GM12891 (cell line): ENCODE measurements around the gene BCL2.

ENCODE experiments used
- POLR2A ChIP-seq: IDR thresholded peaks from 2 replicates; pipeline ENCODE4 v1.6.1; 2011; ENCODE audit warnings: low read depth, low read length, control low read depth
- POLR2AphosphoS5 ChIP-seq: IDR thresholded peaks from 2 replicates; pipeline ENCODE4 v1.6.1; 2011; ENCODE audit warnings: low read depth, low read length, control low read depth
- SPI1 ChIP-seq: IDR thresholded peaks from 2 replicates; pipeline ENCODE4 v1.6.1; 2011; ENCODE audit warnings: low read depth, low read length, control low read depth
- TAF1 ChIP-seq: IDR thresholded peaks from 2 replicates; pipeline ENCODE4 v1.6.1; 2011; ENCODE audit warnings: low read depth, low read length, control low read depth

DNA sequence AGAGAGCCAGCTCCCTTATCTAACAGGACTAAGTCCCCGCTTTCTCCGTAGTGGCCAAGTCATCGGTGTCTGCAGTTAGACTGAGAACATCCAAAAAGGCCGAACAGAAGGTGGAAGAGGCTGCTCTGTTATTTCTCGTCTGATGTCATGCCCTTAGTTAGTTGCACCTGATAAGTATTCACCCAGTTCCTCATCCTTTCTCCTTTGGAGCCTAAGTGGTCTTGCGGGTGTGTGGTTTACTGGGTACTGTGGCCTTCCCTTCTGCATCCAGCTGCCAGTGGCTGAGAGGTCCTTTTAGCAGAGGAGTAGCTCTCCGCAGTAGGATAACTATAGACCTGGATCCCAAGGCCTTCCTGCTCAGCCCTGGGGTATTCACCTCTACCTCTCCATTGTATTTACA, 211.6 kb downstream of the BCL2 start:
- TF ChIP-seq POLR2AphosphoS5 = no peak
- no peak for TF ChIP-seq POLR2A
- peak; percentile 48 for TF ChIP-seq SPI1
- TF ChIP-seq TAF1 = no peak
